GM19099 (cell line): ENCODE data around the gene HTR2A.

ENCODE experiments used
- POLR2A ChIP-seq: IDR thresholded peaks from 3 replicates; pipeline ENCODE4 v1.6.1; 2011; ENCODE audit warnings: low read depth; ENCODE audit not compliant: insufficient read length; ENCODE audit errors: extremely low read depth

The HTR2A gene

DNA sequence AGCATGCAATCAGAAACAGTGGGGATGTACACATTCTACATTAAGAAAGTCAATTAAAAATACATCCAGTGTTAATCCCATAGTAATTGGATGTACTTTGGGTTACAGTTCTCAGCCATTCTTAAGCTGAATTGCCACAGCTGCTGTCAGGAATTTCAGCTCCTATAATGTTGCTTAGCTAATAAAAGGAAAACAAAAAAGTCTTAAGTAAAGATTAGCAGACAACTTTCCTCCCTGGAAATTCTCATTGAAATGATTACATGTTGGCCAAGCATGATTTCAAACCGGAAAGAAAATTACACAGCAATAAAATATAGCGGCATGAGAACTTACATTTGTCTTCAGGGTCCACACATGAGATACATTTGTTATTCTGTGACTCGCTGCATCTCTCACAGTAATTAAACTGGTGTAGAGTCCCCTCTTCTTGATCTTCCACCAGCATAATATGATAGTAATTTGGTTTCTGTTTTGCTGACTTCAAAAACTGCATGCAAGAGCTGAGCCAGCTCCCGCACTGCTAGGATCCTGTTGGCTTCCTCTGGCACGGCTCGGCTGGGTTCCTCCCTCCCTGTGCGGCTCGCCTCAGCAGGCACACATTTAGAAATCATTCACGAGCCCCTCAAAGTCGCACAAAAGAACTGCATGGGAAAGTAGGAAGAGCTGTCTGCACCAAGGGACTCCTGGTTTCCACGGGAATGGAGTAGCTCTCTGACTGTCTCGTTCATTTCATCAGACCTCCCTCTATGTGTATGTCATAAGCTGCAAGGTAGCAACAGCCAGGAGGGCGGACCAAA lies at the start of gene HTR2A:
HTR2A (minus strand) TSS at position 713 of the 797 bp plus-strand sequence. CDS start 1,147 bp downstream, outside the sequence.
- TF ChIP-seq POLR2A = no peak

DNA sequence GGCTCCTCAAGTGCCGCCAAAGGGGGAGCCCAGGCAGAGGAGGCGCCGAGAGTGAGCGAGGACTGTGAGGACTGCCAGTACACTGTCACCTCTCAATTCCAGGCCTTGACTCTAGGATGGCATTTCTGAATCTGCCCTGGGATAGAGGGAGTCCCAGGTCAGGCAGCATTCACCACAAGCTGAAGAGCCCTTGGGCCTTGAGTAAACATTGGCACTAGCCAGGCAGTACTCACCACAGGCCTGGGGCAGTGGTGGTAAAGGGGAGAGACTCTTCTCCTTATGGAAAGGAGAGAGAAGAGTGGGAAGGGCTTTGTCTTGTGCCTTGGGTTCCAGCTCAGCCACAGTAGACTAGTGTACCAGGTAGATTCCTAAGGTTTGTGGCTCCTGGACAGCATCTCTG lies 39.7 kb upstream of the HTR2A start:
- TF ChIP-seq POLR2A = no peak

DNA sequence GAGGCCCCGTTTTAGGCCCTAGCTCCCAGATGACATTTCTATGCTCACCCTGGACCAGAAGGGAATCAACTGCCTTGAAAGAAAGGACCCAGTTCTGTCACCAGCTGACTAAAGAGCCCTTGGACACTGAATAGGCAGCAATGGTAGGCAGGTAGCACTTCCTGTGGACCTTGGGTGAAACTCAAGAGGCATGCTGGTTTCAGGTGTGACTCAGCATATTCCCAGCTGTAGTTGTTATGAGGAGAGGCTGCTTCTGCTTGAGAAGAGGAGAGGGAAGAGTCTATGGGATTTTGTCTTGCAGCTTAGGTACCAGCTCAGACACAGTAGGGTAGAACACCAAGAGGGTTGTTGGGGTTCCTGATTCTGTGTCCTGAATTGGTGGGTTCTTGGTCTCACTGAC lies 37.9 kb upstream of the HTR2A start:
- no peak for TF ChIP-seq POLR2A

DNA sequence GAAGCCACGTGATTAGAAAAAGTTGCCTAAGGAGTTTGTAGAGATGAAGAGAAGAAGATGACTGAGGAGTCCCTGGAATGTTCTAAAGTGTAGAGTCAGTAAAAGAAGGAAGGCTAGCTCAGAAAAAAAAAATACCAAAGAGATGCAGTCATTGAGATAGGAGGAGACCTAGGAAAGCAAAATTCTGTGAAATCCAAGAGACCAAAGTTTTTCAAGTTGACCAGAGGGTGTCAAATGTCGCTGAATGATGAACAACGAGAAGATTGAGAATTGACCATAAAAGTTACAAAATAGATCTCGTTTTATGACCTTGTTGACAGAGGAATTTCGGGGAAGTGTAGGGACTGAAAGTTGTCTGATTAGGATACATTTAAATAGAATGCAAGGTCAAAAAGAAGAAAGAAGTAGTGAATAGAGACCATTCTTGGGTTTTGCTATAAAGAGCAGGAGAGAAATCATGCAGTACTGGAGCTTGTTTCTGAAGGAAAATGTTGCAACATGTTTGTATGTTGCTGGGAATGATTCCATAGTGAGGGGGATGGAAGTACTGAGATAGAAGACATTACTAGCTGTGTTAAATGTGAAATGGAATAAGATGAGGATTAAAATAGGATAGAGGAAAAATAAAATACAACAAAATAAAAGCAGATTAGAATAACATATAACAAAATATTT lies 30.2 kb upstream of the HTR2A start:
- TF ChIP-seq POLR2A = no peak

DNA sequence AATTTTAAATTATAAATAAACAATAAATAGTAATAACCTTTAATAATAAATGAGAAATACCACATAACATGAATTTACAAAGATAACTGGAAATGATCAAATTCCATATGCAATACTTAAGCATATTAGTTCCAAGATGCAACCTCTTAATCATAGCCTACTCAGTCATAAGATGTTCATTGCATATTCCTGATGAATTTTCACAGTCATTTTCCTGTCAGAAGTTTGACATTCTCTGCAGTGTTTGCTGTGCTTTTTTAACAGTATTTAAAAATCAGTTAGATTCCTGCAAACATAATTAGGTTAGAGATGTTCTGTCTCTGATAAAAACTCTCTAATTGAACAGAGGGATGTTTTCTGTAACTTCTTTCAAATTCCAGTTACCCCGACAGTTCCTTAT lies 28.6 kb upstream of the HTR2A start:
- TF ChIP-seq POLR2A = no peak

DNA sequence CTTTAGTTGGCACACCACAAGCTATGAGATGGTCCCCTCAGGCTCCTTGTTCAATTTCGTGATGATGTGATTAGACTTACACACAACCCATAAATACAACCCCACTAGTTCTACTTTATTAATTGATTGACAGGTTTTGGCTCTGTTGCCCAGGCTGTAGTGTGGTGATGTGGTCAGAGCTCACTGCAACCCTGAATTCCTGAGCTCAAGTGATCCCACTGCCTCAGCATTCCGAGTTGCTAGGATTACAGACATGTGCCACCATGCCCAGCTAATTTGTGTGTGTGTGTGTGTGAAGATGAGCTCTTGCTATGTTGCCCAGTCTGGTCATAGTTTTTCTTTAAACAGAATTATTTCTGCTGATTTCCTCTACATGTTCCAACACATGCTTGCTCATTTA lies 17.5 kb upstream of the HTR2A start:
- TF ChIP-seq POLR2A = no peak

DNA sequence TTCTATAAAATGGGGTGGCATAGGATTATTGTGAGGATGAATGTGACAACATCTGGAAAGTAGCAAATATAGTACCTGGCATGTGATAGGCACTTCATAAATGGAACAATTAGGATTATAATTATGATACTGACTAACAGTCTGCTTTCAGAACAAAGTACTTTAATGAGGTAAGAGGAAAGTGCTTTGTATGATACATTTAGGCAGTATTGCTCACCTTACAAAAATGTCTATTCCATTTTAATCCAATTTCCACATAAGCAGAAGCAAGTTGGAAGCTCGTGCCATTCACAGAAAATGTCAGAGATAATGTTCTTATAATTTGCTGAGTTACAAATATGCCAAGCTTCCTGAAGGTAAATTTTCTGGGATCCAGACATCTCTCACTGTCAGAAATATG lies 16.9 kb upstream of the HTR2A start:
- no peak for TF ChIP-seq POLR2A

DNA sequence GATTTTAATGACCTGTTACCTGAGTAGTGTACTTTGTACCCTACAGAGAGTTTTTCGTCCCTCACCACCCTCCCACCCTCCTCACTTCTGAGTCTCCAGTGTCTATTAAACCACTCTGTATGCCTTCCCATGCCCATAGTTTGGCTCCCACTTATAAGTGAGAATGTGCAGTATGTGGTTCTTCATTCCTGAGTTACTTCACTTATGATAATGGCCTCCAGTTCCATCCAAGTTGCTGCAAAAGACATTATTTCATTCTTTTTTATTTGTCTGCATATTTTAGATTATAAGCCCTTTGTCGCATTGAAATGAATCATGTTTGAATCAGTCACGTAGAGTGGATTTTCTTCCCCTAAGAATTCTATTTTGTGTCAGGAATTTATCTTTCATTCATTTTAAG lies 12.2 kb upstream of the HTR2A start:
- no peak for TF ChIP-seq POLR2A

DNA sequence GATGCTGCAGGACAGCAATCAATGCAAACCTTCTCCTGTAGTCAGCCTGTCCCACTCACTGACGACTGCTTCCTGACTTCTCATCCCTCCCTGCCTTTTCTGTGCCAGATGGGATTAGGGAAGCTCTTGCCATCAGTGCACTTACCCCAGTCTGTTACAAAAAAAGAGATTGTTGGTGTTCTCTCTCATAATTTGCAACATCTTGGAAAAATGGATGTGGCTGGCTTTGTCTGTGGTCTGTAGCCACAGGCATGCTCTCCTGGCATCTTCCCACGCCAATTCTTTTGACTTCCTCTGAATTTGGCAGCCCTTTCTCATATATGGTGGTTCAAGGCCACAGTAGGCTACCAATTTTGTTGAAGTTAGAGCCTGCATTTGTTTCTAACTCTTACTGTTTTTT lies 11.6 kb upstream of the HTR2A start:
- no peak for TF ChIP-seq POLR2A

DNA sequence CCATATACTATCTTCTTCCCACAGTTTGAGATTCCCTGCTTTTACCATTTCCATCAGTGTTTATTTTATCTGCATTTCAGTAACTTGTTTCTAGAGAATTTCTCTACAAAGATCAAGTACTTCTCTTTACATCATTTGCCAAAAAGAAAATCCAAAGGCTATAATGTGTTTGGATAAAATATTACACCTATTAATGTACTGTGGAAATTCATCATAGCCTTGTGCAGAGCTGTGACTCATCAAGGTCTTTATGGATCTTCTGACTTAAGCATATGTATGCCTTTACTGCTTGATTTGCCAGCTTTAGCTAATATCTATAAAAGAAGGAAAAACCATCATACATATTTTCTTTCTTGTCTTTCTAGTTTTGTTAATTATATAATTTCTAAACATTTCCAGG lies 9.6 kb upstream of the HTR2A start:
- no peak for TF ChIP-seq POLR2A

DNA sequence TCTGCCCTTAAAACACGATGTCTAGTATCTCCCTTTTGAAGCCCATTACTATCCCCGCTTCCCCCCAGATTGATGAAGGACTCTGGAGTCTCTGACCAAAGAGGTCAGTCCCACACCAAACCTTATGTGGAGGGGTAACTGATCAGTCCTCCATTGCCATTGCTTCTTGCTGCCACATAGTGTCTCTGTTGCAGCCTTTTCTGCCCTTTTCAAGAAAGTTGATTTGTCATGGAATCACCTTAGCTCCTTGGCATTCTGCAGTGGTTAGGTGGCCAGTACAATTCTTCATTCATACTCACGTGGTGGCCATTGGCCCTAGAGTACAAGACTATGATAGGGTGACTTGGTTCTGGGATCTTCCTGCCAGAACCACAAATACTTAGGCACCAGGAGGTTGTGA lies 8.4 kb upstream of the HTR2A start:
- no peak for TF ChIP-seq POLR2A

DNA sequence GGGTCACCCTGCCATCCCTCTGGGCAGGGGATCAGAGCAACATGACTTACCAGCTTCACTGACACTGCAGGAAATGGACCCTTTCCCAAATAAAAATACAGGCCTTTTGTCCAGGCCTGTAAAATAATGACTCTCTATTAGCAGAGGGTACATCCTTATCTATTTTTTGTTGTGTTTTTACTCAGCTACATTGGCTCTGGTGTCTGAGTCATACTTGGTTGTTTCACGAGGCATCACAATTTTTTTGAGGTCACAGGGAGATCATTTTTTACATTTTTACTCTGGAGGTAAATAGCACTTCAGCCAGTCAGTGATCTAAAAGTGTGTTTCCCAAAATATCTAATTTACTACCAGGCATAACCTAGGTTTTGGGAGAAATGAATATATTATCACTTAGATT lies 6.9 kb upstream of the HTR2A start:
- TF ChIP-seq POLR2A = no peak

DNA sequence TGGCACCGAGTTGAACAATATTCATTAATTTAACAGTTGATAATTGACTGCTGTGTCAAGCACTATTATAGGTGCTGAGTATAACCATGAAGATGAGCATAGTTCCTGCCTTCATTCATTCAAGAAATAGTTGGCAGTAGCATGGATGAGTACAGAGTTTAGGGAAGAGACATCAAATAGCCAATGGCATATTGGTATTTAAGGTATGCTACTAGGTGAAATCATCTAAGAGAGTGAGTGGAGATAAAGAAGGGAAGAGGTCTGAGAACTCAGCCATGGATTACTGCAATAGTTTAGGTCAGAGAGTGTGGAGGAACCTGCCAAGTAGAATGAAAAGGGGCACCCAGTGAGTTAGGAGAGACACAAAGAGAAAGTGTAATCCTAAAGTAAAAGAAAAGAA lies 4.9 kb upstream of the HTR2A start:
- TF ChIP-seq POLR2A = no peak

DNA sequence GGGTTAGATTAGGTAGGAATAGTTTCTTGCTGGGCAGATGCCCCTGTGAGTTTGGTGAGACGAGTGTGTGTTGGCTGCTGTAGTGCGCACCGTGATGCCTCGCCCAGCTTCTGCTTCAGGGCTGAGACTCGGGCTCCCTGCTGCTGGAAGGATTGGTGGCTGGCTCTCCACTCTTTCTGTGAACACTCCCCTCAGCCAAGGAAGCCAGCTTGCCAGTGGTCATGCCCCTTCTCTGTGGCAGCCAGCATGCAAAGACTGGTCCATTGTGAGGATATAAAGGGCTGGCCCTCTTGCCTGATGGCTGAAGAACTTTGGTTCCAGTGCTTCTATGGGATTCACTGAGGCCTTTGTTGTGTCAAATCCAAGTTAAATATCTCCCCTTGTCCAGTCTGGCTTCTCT lies 2.9 kb upstream of the HTR2A start:
- no peak for TF ChIP-seq POLR2A

DNA sequence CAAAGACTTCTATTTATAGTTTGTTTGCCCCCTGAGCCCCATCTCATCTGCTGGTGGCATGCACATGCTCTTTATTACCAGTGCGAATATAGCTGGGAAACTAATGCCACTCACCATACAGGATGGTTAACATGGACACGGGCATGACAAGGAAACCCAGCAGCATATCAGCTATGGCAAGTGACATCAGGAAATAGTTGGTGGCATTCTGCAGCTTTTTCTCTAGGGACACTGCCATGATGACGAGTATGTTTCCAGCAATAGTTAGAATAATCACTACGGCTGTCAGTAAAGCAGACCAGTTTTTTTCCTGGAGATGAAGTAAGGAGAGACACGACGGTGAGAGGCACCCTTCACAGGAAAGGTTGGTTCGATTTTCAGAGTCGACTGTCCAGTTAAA lies 1.5 kb downstream of the HTR2A start:
- TF ChIP-seq POLR2A = no peak

DNA sequence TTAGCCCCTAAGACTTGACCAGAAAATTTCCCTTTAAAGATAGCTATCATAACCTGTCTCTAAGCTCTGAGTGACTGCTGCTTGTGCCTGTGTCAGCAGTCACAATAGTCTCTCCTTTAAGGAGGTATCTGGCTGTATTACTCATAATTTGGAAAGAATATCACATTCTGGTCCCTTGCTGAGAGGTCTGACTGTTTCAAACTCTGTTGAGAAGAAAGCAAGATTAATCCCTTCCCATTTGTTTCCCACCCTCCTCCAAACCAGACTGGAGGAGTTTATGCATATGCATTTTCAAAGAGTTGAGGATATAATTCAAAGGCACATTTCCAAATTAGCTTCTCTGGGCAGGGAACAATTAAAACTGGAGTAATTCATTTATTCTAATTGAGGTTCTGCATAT lies 2.3 kb downstream of the HTR2A start:
- no peak for TF ChIP-seq POLR2A
